Muscle layer of colon (tissue), 2 donors: ENCODE measurements around the gene TNFRSF6B.

Source experiments
- H3K27ac ChIP-seq: one replicate; pipeline ENCODE4 v1.7.0; 2013; ENCODE audit warnings: low read depth, mild to moderate bottlenecking, low read length, moderate library complexity
- H3K27me3 ChIP-seq, 2 donors: one replicate each; pipeline ENCODE4 v1.7.0; 2013; ENCODE audit warnings: low read length in 2 of 2, mild to moderate bottlenecking in 2 of 2; ENCODE audit not compliant: insufficient read depth in 2 of 2, control insufficient read depth in 1 of 2
- H3K36me3 ChIP-seq: one replicate; pipeline ENCODE4 v1.7.0; 2013; ENCODE audit warnings: mild to moderate bottlenecking, low read length; ENCODE audit not compliant: insufficient read depth
- H3K4me1 ChIP-seq: one replicate; pipeline ENCODE4 v1.7.0; 2013; ENCODE audit warnings: mild to moderate bottlenecking, low read length; ENCODE audit not compliant: insufficient read depth
- H3K4me3 ChIP-seq, 2 donors: one replicate each; pipeline ENCODE4 v1.7.0; 2013; ENCODE audit warnings: low read length in 2 of 2, low read depth in 1 of 2, mild to moderate bottlenecking in 1 of 2, moderate library complexity in 1 of 2
- H3K9ac ChIP-seq: one replicate; pipeline ENCODE4 v1.7.0; 2013; ENCODE audit warnings: low read length
- H3K9me3 ChIP-seq: one replicate; pipeline ENCODE4 v1.7.0; 2013; ENCODE audit warnings: mild to moderate bottlenecking, low read length
- donor health status: abdominal sarcoma.
- donor health status: Adenocarcinoma of cecum.

TNFRSF6B gene

DNA sequence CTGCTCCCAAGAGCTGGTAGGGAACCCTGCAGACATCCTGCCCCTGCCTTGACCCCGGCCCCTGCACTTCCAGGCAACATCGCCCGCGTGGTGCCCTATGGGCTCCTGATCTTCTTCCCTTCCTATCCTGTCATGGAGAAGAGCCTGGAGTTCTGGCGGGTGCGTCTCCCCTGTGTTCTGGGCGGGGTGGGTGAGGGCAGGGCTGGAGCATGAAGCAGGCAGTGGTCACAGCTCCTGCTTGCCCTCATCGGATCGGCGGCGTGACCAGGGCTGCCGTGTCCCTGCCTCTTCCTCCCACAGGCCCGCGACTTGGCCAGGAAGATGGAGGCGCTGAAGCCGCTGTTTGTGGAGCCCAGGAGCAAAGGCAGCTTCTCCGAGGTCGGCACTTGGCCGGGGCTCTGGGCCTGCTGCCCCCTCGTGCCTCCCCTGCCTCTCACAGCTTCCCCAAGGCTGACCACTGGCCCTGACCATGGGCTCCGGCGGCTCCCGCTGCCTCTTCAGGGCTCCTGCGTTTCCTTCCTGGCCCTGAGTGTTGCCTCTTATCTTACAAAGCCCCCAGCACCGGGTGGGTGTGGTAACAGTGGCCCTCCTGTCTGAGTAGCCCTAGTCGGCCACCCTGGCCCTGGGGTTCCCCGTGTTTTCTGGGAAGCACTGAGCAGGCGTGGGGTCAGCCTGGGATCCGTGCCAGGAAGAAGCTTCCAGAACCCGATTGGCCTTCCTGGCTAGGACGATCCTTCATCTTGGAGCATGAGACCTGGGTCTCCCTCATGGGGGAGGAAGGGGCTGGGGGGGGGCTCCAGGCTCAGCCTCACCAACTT lies 8.0 kb upstream of the TNFRSF6B start:
- Histone ChIP-seq H3K9me3 (no peaks in the 10 kb centered on the region), H3K4me3 (no peak overlapping the region), H3K9ac (no peak overlapping the region), H3K27ac (no peak overlapping the region), H3K36me3 (no peaks in the 10 kb centered on the region), H3K4me1 (peaks cover 19% of the 10 kb centered on the region), H3K27me3 (no peaks in the 10 kb centered on the region)

DNA sequence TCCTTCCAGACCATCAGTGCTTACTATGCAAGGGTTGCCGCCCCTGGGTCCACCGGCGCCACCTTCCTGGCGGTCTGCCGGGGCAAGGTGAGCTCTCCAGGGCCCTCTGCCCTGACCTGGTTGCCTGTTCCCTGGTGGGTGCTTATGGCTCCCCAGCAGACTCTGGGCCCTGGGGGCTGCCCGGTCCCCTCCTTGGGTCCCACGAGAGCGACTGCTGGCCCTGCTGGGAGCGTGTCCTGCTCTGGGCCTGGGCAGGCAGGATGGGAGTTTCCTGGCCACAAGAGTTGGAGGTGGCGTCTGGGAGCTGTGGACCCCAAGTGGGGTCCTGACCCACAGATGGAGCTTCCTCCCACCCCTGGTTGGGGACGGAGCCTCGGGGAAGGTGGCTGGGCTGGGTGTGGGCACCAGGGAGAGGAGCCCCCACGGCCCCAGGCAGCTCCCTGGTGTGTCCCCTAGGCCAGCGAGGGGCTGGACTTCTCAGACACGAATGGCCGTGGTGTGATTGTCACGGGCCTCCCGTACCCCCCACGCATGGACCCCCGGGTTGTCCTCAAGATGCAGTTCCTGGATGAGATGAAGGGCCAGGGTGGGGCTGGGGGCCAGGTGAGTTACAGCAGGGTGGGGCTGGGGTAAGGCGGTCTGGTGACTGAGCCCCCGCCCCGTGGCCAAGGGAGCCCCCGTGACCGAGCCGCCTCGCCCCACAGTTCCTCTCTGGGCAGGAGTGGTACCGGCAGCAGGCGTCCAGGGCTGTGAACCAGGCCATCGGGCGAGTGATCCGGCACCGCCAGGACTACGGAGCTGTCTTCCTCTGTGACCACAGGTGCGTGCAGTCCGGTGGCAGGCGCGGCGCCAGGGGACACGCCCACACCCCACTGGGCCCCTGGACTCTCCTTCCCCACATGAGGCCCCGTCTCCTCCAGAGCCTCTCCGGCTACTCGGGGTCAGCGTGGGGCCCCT lies 7.1 kb upstream of the TNFRSF6B start:
- Histone ChIP-seq H3K27me3 (no peaks in the 10 kb centered on the region), H3K4me1 (peaks cover 19% of the 10 kb centered on the region), H3K27ac (no peak overlapping the region), H3K9ac (no peak overlapping the region), H3K4me3 (no peak overlapping the region), H3K9me3 (no peaks in the 10 kb centered on the region), H3K36me3 (peaks cover 5% of the 10 kb centered on the region)

DNA sequence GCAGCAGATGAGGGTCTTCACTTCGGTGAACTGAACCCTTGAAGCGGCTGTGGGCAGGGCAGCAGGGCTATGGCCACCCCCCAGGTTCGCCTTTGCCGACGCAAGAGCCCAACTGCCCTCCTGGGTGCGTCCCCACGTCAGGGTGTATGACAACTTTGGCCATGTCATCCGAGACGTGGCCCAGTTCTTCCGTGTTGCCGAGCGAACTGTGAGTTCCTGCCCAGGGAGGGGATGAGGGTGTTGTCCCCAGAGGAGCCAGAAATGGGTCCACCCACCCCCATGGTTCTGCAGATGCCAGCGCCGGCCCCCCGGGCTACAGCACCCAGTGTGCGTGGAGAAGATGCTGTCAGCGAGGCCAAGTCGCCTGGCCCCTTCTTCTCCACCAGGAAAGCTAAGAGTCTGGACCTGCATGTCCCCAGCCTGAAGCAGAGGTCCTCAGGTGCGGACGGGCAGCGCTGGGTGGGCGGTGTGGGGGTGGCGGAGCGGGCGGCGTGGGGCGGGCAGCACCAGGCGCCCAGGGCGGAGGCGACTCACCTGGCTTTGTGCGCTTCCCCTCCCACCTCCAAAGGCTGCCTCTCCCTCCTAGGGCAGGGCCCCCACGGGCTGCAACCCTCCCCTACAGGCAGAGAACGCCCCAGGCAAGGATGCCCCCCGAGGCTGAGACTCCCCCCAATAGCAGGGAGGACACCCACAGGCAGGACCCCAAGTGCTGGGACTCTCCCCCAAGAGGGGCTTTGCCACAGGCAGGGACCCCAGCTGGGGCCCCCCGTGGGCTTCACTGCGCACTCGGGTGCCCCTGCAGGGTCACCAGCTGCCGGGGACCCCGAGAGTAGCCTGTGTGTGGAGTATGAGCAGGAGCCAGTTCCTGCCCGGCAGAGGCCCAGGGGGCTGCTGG lies 6.2 kb upstream of the TNFRSF6B start:
- Histone ChIP-seq H3K27me3 (no peaks in the 10 kb centered on the region), H3K4me1 (peaks cover 19% of the 10 kb centered on the region), H3K9ac (no peak overlapping the region), H3K9me3 (no peaks in the 10 kb centered on the region), H3K27ac (no peak overlapping the region), H3K36me3 (peaks cover 15% of the 10 kb centered on the region), H3K4me3 (no peak overlapping the region)

DNA sequence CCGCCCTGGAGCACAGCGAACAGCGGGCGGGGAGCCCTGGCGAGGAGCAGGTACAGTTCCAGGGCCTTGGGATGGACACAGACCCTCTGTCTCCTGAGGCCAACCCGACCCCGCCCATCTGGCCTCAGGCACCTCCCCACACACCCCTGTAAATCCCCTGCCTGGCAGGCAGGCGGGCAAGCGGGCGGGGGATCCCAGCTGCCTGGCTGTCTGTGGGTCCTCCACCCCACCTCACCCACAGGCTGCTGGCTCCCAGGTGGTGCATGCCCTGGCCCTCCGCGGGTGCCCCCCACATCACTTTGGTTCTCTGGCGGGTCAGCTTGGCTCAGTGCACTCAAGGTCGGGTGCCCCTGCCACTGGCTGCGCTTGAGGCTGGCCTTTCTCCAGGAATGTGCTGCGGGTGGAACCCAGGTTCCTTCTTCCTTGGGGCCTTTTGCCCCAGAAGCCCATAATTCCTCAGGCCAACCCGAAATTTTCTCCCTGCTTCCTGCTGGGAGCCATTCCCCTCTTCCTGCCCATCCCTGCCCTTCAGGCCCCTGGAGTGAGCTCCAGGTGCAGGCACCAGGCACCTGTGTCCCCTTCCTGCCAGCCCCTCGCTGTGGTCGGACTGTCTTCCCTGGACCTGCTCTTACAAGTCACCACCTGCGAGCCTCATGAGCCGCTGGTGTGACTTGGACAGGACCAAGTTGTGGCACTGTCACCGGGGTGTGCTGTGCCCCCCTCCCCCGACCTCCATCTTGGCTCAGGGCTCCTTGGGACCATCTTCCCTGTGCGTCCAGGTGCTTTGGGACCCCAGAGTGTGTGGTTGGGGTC lies 5.3 kb upstream of the TNFRSF6B start:
- Histone ChIP-seq H3K4me3 (no peak overlapping the region), H3K4me1 (peaks cover 15% of the 10 kb centered on the region), H3K27ac (no peak overlapping the region), H3K27me3 (no peaks in the 10 kb centered on the region), H3K9me3 (no peaks in the 10 kb centered on the region), H3K36me3 (peaks cover 15% of the 10 kb centered on the region), H3K9ac (no peak overlapping the region)

DNA sequence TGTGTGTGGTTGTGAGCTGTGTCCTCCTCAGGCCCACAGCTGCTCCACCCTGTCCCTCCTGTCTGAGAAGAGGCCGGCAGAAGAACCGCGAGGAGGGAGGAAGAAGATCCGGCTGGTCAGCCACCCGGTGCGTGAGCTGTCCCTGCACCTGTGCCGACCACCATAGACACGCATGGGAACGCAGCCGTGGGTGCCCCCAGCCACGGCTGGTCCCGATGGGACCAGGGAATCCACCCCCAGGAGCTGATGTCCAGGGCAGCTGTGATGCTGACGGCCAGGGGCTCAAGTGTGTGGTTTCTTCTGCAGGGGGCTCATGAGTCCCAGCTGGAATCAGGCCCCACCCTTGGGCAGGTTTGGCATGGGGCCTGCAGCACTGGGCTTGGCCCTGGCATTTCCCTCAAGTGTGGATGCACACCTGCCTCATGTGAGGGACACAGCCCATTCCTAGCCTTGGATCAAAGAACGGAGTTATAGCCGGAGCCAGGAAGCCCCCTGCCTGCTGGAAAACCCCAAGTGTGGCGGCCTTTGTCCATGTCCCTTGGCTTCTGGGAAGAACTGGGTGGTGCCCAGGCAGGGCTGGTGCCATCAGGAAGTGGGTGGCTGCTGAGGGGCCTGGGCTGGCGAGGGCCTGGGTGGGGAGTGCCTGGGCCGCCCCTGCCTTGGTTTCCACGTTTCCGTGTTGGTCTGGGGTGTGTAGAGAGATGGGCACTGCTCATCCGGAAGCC lies 4.6 kb upstream of the TNFRSF6B start:
- H3K36me3 ChIP-seq = peaks cover 15% of the 10 kb centered on the region
- peaks cover 7% of the 10 kb centered on the region for H3K4me1 ChIP-seq
- no peaks in the 10 kb centered on the region for H3K9me3 ChIP-seq
- H3K4me3 ChIP-seq = no peak overlapping the region
- no peak overlapping the region for H3K27ac ChIP-seq
- H3K9ac ChIP-seq = no peak overlapping the region
- no peaks in the 10 kb centered on the region for H3K27me3 ChIP-seq

DNA sequence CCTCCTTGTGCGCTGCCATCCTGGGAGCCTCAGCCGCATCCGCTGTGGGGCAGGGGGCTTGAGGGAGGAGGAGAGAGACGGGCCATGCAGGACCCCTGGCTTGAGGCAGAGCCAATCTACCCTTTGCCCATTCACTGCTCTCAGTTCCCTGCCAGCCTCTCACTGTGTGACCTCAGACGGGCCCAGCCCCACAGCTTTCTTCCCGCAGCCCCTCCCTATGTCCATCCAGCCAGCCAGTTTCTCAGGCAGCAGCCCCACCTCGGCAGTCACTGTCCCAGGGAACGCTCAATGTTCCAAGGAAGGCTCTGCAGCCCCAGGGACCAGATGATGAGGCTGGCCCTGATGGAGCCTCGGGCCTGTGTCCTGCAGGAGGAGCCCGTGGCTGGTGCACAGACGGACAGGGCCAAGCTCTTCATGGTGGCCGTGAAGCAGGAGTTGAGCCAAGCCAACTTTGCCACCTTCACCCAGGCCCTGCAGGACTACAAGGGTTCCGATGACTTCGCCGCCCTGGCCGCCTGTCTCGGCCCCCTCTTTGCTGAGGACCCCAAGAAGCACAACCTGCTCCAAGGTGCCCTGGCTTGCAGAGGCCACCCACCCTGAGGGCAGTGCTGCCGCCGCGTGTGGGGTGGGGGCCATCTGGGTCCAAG lies 3.9 kb upstream of the TNFRSF6B start:
- Histone ChIP-seq H3K27me3 (no peaks in the 10 kb centered on the region), H3K36me3 (peaks cover 15% of the 10 kb centered on the region), H3K9me3 (no peaks in the 10 kb centered on the region), H3K9ac (no peak overlapping the region), H3K27ac (no peak overlapping the region), H3K4me1 (peaks cover under 1% of the 10 kb centered on the region), H3K4me3 (no peak overlapping the region)

DNA sequence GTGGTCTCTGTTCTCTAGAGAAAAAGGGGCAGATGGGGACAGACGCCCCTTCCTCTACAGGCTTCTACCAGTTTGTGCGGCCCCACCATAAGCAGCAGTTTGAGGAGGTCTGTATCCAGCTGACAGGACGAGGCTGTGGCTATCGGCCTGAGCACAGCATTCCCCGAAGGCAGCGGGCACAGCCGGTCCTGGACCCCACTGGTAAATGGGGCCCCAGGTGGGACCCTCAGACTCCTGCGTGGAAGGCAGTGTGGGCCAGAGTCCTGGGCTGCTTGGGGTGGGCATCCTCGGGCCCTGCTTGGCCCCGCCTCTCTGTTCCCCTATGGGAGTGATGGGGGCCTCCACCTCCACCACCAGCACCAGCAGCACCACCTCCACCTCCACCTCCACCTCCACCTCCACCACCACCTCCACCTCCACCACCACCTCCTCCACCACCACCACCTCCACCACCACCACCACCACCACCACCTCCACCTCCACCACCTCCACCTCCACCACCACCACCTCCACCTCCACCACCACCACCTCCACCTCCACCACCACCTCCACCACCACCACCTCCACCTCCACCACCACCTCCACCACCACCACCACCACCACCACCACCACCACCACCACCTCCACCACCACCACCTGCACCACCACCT lies 3.2 kb upstream of the TNFRSF6B start:
- Histone ChIP-seq H3K27me3 (no peaks in the 10 kb centered on the region), H3K9me3 (no peaks in the 10 kb centered on the region), H3K36me3 (peaks cover 15% of the 10 kb centered on the region), H3K27ac (no peak overlapping the region), H3K4me1 (no peaks in the 10 kb centered on the region), H3K4me3 (no peak overlapping the region), H3K9ac (no peak overlapping the region)

DNA sequence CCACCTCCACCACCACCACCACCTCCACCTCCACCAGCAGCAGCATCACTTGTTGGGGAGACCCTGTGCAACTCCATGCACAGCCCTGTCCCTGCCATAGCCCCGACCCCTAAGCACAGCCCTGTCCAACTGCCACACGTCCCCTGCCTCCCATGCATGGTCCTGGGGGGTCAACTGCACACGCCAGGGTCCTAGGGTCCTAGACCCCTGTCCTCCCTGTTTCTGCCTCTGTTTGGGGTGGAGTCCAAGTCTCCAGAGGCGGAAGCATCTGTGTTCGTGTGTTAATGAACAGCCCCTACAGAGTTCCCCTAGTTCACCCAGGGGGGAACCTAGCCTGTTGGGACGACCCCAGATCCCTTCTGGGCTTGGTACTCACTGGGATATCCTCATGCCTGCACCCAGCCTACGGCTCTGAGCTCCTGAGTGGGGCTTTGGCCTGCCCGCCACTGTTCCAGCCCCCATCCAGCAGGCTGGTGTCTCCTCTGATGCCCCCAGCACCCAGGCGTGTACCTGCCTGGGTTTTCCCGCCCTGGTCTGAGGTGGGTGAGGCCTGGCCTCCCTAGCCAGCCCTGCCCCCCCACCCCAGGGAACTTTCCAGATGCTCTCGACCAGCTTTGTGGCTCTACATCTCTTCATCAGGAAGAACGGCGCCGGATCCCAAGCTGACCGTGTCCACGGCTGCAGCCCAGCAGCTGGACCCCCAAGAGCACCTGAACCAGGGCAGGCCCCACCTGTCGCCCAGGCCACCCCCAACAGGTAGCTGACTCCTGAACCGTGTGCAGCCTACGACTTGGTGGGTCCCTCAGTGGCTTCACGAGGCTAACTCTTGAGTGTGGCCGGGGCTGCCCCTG lies 2.5 kb upstream of the TNFRSF6B start:
- H3K9ac ChIP-seq = no peak overlapping the region
- no peaks in the 10 kb centered on the region for H3K27me3 ChIP-seq
- no peaks in the 10 kb centered on the region for H3K9me3 ChIP-seq
- no peak overlapping the region for H3K27ac ChIP-seq
- peaks cover 15% of the 10 kb centered on the region for H3K36me3 ChIP-seq
- H3K4me1 ChIP-seq = no peaks in the 10 kb centered on the region
- no peak overlapping the region for H3K4me3 ChIP-seq
